ENCODE data around the gene AIF1.
"Not testable (repeated sequence)": the region's sequence is repeated elsewhere in the genome, so short reads cannot be mapped to it uniquely, and the experiment has no call there.

Gene AIF1

DNA sequence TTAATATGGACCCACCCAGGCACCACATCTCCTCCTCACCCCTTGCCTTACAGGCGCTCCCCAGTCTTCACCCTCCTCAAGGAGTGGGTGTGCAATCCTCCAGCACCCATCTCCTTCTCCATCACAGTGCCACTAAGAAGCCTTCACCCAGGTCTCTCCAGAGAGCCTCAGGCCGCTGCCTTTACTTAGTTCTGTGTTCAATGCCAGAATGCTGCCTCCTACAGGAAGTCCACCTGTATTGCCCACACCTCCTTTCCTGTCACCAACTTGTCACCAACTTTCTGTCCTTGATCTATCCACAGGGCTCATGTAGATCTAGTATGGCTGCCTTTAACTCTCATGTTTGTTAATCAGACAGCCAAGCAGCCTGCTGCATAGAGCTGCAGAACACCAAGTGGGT lies 29.5 kb upstream of the AIF1 start:
- no peaks in the 10 kb centered on the region for H3K9me3 ChIP-seq (ENCODE audit: insufficient read depth, low read depth, low read length)
- no peaks in the 10 kb centered on the region for H3K36me3 ChIP-seq (ENCODE audit: insufficient read depth, low read depth, low read length)
- peaks cover 21% of the 10 kb centered on the region for H3K27me3 ChIP-seq (ENCODE audit: insufficient read depth, low read length)
- H3K9ac ChIP-seq (ENCODE audit: low read depth, low read length): no peak overlapping the region
- no peak overlapping the region for H3K27ac ChIP-seq (ENCODE audit: low read length)
- H3K4me1 ChIP-seq (ENCODE audit: insufficient read depth, low read length): no peaks in the 10 kb centered on the region
- H3K4me3 ChIP-seq (ENCODE audit: low read length): no peak overlapping the region

DNA sequence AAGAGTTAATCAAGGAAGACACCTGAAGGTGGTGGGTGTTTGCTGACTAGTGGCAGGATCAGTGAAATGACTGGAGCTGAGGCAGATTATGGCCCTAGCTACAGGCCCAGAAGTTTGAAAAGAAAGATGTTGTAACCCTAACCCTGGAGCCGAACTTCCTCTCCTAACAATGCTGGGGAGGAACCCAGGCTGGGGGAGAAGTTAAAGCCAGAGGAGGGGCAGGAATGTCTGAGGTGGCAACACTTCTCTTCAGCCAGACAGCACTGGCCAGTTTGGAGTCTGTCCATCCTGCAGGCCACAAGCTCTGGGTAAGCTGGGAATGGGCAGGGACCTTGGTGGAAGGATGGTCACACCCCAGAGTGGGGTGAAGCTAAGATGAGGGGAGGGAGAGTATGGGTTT lies 29.0 kb upstream of the AIF1 start, which contains the start of gene LST1:
TSS of gene LST1 (plus strand) at position 270 of the 400 bp plus-strand sequence. CDS start 1,023 bp downstream, outside the sequence.
- Histone ChIP-seq H3K4me1 (ENCODE audit: insufficient read depth, low read length) (no peaks in the 10 kb centered on the region), H3K36me3 (ENCODE audit: insufficient read depth, low read depth, low read length) (no peaks in the 10 kb centered on the region), H3K9me3 (ENCODE audit: insufficient read depth, low read depth, low read length) (no peaks in the 10 kb centered on the region), H3K27me3 (ENCODE audit: insufficient read depth, low read length) (peaks cover 18% of the 10 kb centered on the region), H3K9ac (ENCODE audit: low read depth, low read length) (no peak within 1 kb of the TSS), H3K27ac (ENCODE audit: low read length) (no peak within 1 kb of the TSS), H3K4me3 (ENCODE audit: low read length) (no peak within 1 kb of the TSS)

DNA sequence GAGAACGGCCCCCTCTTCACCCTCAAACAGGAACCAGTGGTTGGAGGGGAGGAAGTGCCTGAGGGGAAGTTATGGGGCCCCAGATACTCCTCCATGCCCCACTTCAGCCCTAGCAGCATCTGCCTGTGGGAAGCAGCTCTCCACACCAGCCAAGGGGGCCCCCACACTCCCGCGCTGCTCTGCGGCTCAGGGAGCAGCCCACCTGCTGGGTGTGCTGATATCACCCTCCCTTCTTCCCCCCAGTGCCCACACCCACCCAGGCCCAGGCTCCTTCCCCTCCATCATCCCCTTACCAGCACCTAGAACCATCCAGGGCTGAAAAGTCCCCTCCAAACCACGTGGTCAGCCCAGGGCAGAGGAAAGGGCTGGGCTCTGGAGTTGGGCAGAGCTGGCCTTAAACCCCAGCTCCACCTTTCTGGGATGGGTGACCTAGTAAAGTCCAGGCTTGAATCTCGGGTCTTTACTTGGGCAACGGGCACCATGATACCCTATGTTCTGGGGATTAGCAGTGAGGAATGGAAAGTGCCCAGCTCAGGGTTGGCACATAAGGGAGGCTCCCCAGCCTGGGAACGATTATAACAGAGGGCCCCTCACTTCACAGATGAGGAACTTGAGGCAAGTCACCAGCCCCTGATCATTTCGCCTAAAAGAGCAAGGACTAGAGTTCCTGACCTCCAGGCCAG lies 28.3 kb upstream of the AIF1 start:
- Histone ChIP-seq H3K36me3 (ENCODE audit: insufficient read depth, low read depth, low read length) (no peaks in the 10 kb centered on the region), H3K4me1 (ENCODE audit: insufficient read depth, low read length) (no peaks in the 10 kb centered on the region), H3K9me3 (ENCODE audit: insufficient read depth, low read depth, low read length) (no peaks in the 10 kb centered on the region), H3K27me3 (ENCODE audit: insufficient read depth, low read length) (peaks cover 11% of the 10 kb centered on the region), H3K9ac (ENCODE audit: low read depth, low read length) (no peak overlapping the region), H3K27ac (ENCODE audit: low read length) (no peak overlapping the region), H3K4me3 (ENCODE audit: low read length) (no peak overlapping the region)

DNA sequence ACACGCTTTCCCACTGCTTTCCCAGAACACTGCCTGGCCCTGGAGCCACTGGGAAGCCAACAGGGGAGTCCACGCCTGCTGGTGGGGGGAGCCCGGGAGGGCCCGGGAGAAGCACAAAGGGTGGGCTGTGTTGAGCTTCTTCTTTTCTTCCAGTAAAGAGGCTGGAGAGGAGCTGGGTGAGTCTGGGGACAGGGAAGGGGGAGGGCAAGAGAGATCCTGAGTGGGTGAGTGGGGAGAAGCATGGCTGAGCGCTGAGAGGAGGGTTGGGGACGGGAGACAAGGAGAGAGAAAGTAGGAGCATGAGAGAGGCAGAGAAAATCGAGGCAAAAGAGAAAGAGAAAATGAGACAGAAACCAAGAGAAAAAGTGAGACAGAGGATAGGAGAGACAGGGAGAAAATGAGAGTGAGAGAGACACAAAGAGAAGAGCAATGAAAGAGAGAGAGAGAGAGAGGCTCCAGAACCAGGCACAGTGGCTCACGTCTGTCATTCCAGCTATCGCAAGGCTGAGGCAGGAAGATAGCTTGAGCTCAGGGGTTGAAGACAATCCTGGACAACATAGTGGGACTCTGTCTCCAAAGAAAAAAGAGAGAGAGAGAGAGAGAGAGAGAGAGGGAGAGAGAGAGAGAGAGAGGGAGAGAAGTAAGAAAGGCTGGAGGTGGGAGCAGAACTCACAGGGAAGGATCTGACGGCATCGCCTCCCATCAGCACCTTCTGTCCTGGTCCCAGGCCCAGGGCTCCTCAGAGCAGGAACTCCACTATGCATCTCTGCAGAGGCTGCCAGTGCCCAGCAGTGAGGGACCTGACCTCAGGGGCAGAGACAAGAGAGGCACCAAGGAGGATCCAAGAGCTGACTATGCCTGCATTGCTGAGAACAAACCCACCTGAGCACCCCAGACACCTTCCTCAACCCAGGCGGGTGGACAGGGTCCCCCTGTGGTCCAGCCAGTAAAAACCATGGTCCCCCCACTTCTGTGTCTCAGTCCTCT lies 26.9 kb upstream of the AIF1 start:
- no peak overlapping the region for H3K9ac ChIP-seq (ENCODE audit: low read depth, low read length)

DNA sequence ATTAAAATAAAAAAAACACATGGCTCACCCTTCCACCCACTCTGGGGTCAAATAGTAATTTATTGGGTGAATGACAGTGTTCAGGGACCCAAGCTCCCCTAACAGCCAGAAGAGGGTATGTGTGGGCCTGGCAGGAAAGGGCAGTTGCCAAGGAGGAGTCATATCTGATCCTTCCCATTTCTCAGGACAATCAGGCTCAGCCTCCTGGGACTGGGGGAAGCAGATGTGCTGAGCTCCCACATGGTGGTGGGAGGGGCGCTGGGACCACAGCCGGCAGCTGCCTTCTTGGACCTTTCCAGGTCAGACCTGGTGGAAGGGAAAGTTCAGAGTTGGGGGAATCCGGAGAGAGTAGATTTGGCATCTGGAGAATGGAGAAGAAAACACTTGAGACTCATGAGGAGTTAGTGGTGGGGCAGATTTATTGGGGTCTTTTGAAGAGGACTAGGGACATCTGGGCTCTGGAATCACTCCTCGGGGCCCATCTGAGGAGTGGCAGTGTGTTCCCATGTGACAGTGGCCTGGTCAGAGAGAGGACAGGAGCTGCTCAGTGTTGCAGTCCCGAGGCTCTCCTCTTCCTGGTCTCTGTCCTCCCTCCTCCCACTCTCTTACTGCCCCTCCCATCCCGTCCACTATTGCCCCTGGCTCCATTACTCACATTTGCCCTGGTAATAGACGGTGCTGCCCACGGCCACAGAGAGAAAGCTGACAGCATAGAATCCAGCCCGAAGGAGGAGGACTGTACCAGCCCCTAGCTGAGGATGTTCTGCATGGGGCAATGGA lies 26.0 kb upstream of the AIF1 start:
- no peaks in the 10 kb centered on the region for H3K27me3 ChIP-seq (ENCODE audit: insufficient read depth, low read length)
- no peaks in the 10 kb centered on the region for H3K36me3 ChIP-seq (ENCODE audit: insufficient read depth, low read depth, low read length)
- no peaks in the 10 kb centered on the region for H3K4me1 ChIP-seq (ENCODE audit: insufficient read depth, low read length)
- no peak overlapping the region for H3K4me3 ChIP-seq (ENCODE audit: low read length)
- H3K9me3 ChIP-seq (ENCODE audit: insufficient read depth, low read depth, low read length): no peaks in the 10 kb centered on the region
- no peak overlapping the region for H3K27ac ChIP-seq (ENCODE audit: low read length)
- H3K9ac ChIP-seq (ENCODE audit: low read depth, low read length): no peak overlapping the region

More for the DNA sequence above, 26.9 kb upstream of the AIF1 start:
- Histone ChIP-seq H3K4me1 (ENCODE audit: insufficient read depth, low read length) (no peaks in the 10 kb centered on the region), H3K9me3 (ENCODE audit: insufficient read depth, low read depth, low read length) (no peaks in the 10 kb centered on the region), H3K27ac (ENCODE audit: low read length) (no peak overlapping the region), H3K36me3 (ENCODE audit: insufficient read depth, low read depth, low read length) (no peaks in the 10 kb centered on the region), H3K4me3 (ENCODE audit: low read length) (no peak overlapping the region), H3K27me3 (ENCODE audit: insufficient read depth, low read length) (no peaks in the 10 kb centered on the region)

DNA sequence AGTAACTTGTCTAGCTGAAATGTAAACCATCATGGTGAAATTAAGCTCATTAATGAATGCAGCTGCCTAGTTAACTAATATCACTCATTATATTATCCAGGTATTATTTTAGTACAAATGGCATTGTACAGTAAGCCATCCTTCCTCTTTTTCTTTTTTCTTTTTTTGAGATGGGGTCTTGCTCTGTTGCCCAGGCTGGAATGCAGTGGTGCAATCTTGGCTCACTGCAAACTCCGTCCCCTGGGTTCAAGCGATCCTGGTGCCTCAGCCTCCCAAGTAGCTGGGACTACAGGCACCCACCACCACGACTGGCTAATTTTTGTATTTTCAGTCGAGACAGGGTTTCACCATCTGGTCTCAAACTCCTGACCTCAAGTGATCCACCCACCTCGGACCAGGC lies 24.3 kb upstream of the AIF1 start:
- not testable (repeated sequence) for H3K27me3 ChIP-seq (ENCODE audit: insufficient read depth, low read length); H3K36me3 ChIP-seq (ENCODE audit: insufficient read depth, low read depth, low read length); H3K4me3 ChIP-seq (ENCODE audit: low read length); H3K9me3 ChIP-seq (ENCODE audit: insufficient read depth, low read depth, low read length); H3K4me1 ChIP-seq (ENCODE audit: insufficient read depth, low read length); H3K27ac ChIP-seq (ENCODE audit: low read length); H3K9ac ChIP-seq (ENCODE audit: low read depth, low read length)

DNA sequence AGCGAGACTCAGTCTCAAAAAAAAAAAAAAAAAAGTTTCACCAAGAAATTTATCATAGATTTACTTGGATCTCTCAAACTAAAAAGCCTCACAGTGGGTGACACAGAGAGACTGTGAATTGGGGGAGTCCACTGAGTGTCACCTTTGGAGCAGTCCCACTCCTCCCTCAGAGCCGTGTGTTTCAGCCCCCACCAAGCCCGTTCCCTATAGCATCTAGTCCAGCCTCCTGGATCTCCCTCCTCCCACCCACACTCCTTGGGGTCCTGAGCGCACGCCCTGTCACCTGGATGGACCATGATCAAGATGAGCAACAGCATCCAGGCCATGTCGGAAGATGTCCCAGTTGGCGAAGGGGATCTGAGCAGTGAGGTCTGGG lies 22.6 kb upstream of the AIF1 start:
- Histone ChIP-seq H3K4me1 (ENCODE audit: insufficient read depth, low read length) (no peaks in the 10 kb centered on the region), H3K9me3 (ENCODE audit: insufficient read depth, low read depth, low read length) (no peaks in the 10 kb centered on the region), H3K4me3 (ENCODE audit: low read length) (no peak overlapping the region), H3K9ac (ENCODE audit: low read depth, low read length) (no peak overlapping the region), H3K36me3 (ENCODE audit: insufficient read depth, low read depth, low read length) (no peaks in the 10 kb centered on the region), H3K27ac (ENCODE audit: low read length) (no peak overlapping the region), H3K27me3 (ENCODE audit: insufficient read depth, low read length) (no peaks in the 10 kb centered on the region)

DNA sequence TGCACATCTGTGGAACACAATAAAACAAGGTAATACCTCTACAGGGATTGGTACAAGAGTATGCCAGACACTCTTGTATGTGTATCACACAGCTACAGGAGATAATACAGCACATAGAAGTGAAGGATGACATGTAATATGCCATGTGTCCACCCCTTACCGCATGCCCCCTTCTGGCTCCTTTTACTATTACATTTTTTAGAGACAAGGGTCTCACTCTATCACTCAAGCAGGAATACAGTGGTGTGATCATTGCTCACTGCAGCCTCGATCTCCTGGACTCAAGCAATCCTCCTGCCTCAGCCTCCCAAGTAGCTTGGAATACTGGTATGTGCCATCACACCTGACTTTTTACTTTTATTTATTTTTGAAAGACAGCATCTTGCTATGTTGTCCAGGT lies 18.0 kb upstream of the AIF1 start:
- Histone ChIP-seq H3K9ac (ENCODE audit: low read depth, low read length) (no peak overlapping the region), H3K9me3 (ENCODE audit: insufficient read depth, low read depth, low read length) (no peaks in the 10 kb centered on the region), H3K4me3 (ENCODE audit: low read length) (no peak overlapping the region), H3K27me3 (ENCODE audit: insufficient read depth, low read length) (no peaks in the 10 kb centered on the region), H3K4me1 (ENCODE audit: insufficient read depth, low read length) (no peaks in the 10 kb centered on the region), H3K27ac (ENCODE audit: low read length) (no peak overlapping the region), H3K36me3 (ENCODE audit: insufficient read depth, low read depth, low read length) (no peaks in the 10 kb centered on the region)

DNA sequence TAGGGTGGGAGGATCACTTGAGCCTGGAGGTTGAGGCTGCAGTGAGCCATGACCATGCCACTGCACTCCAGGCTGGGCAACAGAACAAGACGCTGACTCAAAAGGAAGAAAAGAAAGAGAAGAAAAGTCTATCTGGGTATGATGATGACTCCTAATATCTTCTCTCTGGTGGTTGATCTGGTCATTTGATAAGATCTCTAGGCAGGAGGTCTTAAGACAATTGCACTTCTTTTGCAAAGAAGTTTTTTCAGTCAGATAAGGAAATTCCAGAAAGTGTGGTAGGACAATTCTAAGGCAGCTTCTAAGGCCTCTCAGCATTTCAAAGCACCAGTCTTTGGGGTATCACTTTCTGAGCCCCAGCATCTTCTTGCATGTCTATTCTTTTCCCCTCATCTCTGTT lies 7.7 kb upstream of the AIF1 start:
- Histone ChIP-seq H3K9me3 (ENCODE audit: insufficient read depth, low read depth, low read length) (no peaks in the 10 kb centered on the region), H3K27me3 (ENCODE audit: insufficient read depth, low read length) (no peaks in the 10 kb centered on the region), H3K36me3 (ENCODE audit: insufficient read depth, low read depth, low read length) (no peaks in the 10 kb centered on the region), H3K4me3 (ENCODE audit: low read length) (no peak overlapping the region), H3K27ac (ENCODE audit: low read length) (no peak overlapping the region), H3K4me1 (ENCODE audit: insufficient read depth, low read length) (no peaks in the 10 kb centered on the region), H3K9ac (ENCODE audit: low read depth, low read length) (no peak overlapping the region)

DNA sequence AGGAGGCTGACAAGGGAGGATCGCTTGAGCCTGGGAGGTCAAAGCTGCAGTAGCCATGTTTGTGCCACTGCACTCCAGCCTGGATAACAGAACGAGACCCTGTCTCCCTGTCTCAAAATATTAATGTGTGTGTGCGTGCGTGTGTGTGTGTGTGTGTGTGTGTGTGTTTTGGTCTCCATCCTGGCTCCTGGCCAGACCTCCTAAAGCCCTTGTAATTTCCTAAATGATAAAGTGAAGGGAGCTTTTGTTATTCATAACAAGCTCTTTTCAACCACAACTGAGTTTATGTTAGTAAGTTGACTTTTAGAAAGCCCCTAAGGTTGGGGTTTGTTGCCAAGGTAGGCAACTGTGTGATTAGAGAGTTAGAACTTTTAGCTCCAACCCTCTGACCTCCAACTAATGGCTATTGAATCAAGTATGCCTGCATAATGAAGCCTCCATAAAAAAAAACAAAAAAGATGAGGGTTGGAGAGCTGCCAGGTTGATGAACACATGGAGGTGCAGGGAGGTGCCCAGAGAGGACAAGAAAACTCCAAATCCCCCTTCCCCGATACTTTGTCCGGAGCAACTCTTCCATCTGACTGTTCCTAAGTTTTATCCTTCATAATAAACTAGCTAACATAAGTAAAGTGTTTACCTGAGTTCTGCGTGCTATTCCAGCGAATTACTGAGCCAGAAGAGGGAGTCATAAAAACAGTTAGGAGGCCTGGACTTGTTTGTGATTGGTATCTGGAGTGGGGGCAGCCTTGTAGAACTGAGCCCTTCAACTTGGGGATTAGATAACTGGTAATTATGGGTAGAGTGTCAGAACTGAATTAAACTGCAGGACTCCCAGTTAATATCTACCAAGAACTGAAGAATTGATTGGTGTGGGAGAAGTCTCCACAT lies 5.3 kb upstream of the AIF1 start:
- no peaks in the 10 kb centered on the region for H3K9me3 ChIP-seq (ENCODE audit: insufficient read depth, low read depth, low read length)
- H3K27ac ChIP-seq (ENCODE audit: low read length): no peak overlapping the region
- H3K4me3 ChIP-seq (ENCODE audit: low read length): no peak overlapping the region
- H3K27me3 ChIP-seq (ENCODE audit: insufficient read depth, low read length): no peaks in the 10 kb centered on the region
- peaks cover under 1% of the 10 kb centered on the region; the same call in 1 of the 2 replicates for H3K4me1 ChIP-seq (ENCODE audit: insufficient read depth, low read length)
- H3K36me3 ChIP-seq (ENCODE audit: insufficient read depth, low read depth, low read length): no peaks in the 10 kb centered on the region
- H3K9ac ChIP-seq (ENCODE audit: low read depth, low read length): no peak overlapping the region

DNA sequence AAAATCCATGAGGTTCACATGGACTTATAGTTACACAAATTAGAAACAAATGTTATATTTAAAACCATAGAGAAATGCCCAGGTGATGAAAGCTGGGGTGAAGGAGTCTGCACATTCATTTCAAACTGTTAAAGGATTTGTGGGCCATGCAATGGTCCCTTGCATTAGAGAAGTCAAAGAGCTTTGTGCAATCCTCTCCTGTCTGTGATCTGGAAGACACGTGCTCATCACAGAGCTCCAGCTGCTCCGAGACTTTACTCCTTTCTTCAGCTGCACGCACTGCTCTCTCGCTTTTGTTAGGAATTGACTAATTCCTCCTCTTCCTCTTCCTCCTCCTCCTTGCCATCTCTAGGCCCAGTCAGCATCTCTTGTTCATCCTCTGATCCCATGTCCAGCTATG lies 4.1 kb upstream of the AIF1 start:
- no peak overlapping the region for H3K9ac ChIP-seq (ENCODE audit: low read depth, low read length)
- H3K36me3 ChIP-seq (ENCODE audit: insufficient read depth, low read depth, low read length): no peaks in the 10 kb centered on the region
- no peaks in the 10 kb centered on the region for H3K27me3 ChIP-seq (ENCODE audit: insufficient read depth, low read length)
- no peak overlapping the region for H3K4me3 ChIP-seq (ENCODE audit: low read length)
- H3K27ac ChIP-seq (ENCODE audit: low read length): no peak overlapping the region
- H3K4me1 ChIP-seq (ENCODE audit: insufficient read depth, low read length): peaks cover 10% of the 10 kb centered on the region; the same call in 1 of the 2 replicates
- no peaks in the 10 kb centered on the region for H3K9me3 ChIP-seq (ENCODE audit: insufficient read depth, low read depth, low read length)

Data from iPS-20b (cell line).